GM19238 (cell line): Measurements from ENCODE around the gene CAPN5.

Experiments used
- DNase-seq: peaks from one replicate; pipeline ENCODE4 v3.0.0; 2011; ENCODE audit warnings: low spot score; ENCODE audit not compliant: insufficient read length

The CAPN5 gene

GRCh38 chr11:77063861-77064260 lies 2.9 kb upstream of the CAPN5 start:
- no peak for DNase-seq

GRCh38 chr11:77064648-77065217 lies 2.0 kb upstream of the CAPN5 start:
- no peak for DNase-seq

- no peak for DNase-seq
Observed at GRCh38 chr11:77065878-77066228, 918 bp upstream of the CAPN5 start.

GRCh38 chr11:77067861-77068443 lies 1.2 kb downstream of the CAPN5 start:
- DNase-seq, result no peak

GRCh38 chr11:77068457-77069335 lies 1.9 kb downstream of the CAPN5 start:
- DNase-seq, result no peak

GRCh38 chr11:77069336-77069968 lies 2.7 kb downstream of the CAPN5 start:
- no peak for DNase-seq

- DNase-seq, result no peak
Observed at GRCh38 chr11:77069969-77070582, 3.3 kb downstream of the CAPN5 start.

GRCh38 chr11:77071077-77071476 lies 4.3 kb downstream of the CAPN5 start:
- no peak for DNase-seq

GRCh38 chr11:77071671-77072605 lies 5.2 kb downstream of the CAPN5 start:
- no peak for DNase-seq

GRCh38 chr11:77072851-77073327 lies 6.1 kb downstream of the CAPN5 start:
- no peak for DNase-seq

GRCh38 chr11:77073328-77074001 lies 6.7 kb downstream of the CAPN5 start:
- no peak for DNase-seq

- DNase-seq, result no peak
Observed at GRCh38 chr11:77074205-77074604, 7.4 kb downstream of the CAPN5 start.

- DNase-seq, result no peak
Observed at GRCh38 chr11:77074626-77075221, 8.0 kb downstream of the CAPN5 start.

- DNase-seq, result no peak
Observed at GRCh38 chr11:77075425-77075905, 8.7 kb downstream of the CAPN5 start.

GRCh38 chr11:77079666-77080065 lies 12.9 kb downstream of the CAPN5 start:
- no peak for DNase-seq

GRCh38 chr11:77080643-77081210 lies 14.0 kb downstream of the CAPN5 start:
- DNase-seq, result no peak

- DNase-seq, result no peak
Observed at GRCh38 chr11:77081381-77081851, 14.6 kb downstream of the CAPN5 start.

- DNase-seq, result no peak
Observed at GRCh38 chr11:77081976-77082836, 15.4 kb downstream of the CAPN5 start.
